ENCODE data around the gene PNPLA7. TPM values are rescaled to one million over a fixed set of nuclear protein-coding genes. Genes with fewer than 3 reads are reported as not detected.

PNPLA7 gene
- total RNA-seq, 4 donors from 2014 or later, result 12.2 to 97.0 (median 33.3) TPM

DNA sequence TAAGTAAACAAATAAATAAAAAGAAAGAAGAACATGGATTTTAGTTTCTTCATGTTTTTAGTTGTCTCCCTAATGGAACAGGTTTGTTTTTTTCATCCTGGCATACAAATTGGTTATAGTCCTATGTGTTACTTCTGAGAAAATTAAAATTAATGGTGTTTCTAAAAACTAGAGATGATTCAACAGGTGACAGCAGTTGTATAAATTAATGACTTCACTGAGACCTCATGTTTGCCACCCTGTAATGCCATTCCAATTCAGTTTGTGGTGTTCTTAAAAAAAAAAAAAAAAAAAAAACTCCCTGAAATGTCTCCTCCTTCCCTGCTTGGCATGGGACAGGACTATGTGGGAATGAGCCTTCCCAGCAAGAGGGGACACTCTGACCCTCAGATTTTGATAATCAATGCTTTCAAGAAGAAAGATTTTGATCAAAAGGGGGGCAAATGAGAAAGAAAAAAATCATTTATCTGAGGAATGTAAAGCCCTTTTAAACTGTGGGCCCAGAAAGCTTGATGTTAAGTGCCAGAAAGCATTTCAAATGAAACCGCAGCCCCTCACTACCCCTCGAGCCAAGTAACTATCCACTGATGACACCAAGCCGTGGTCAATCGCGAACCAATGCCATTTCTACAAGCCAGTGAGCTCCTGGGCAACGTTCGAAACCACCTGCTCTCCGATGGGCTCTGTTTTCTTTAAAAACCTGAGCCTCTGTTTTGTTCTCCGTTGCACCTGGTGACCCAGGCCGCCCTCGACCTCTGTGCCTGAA is 128.2 kb downstream of the PNPLA7 start:
- no peak for TF ChIP-seq POLR2AphosphoS5 (IDR thresholded peaks at IDR 0.05)
- TF ChIP-seq, protein P1, sequence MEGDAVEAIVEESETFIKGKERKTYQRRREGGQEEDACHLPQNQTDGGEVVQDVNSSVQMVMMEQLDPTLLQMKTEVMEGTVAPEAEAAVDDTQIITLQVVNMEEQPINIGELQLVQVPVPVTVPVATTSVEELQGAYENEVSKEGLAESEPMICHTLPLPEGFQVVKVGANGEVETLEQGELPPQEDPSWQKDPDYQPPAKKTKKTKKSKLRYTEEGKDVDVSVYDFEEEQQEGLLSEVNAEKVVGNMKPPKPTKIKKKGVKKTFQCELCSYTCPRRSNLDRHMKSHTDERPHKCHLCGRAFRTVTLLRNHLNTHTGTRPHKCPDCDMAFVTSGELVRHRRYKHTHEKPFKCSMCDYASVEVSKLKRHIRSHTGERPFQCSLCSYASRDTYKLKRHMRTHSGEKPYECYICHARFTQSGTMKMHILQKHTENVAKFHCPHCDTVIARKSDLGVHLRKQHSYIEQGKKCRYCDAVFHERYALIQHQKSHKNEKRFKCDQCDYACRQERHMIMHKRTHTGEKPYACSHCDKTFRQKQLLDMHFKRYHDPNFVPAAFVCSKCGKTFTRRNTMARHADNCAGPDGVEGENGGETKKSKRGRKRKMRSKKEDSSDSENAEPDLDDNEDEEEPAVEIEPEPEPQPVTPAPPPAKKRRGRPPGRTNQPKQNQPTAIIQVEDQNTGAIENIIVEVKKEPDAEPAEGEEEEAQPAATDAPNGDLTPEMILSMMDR (IDR thresholded peaks at IDR 0.05), result no peak
- TF ChIP-seq EP300 (IDR thresholded peaks at IDR 0.05), result no peak
- no peak for DNase-seq (ENCODE audit: low spot score in 2 of 2)
- Histone ChIP-seq H3K4me3 (peak overlapping the region; percentile 97), H3K9me3 (no peaks in the 10 kb centered on the region), H3K36me3 (no peaks in the 10 kb centered on the region), H3K27ac (peak overlapping the region; percentile 78), H3K27me3 (no peaks in the 10 kb centered on the region), H3K4me1 (peaks cover 40% of the 10 kb centered on the region)
- 5% methylated on average over 11 of the region's 11 CpGs for WGBS

DNA sequence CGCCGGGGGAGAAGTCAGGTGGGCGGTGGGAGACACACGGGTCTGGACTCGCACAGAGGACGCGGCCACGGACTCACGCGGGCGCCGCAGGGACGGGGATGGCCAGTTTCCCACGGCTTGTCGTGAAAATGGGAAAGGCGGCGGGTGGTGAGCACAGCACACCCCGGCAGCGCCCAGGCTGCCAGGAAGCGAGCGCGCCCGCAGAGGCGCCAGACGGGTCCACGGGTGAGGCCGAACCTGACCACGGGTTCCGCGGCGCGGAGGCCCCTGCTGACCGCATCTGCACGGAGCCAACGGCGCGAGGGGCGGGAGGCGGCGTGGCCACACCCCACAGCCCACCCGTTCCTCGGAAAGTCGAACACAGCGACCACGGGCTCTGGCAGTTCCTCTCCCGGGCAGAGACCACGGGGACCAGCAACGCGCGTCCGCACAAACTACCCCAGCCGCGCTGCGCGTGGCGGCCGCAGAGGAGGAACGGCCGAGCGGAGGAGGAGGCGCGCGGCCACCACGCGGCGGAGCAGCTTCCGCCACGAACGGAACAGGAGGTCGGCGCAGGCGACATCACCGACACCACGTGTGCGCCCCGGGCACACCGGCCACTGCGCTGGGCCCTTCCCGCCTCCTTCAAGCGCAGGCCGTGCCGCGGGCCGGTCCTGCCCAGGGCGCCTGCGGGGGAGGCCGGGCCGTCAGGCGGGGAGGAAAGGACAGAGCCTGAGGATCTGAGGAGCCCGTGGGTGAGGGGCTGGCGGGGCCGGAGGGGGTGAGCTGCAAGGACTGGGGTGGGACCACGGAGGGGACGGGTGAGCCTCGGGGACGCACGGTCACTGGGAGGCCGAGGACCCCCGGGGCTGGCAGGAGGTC is 132.8 kb downstream of the PNPLA7 start:
- H3K27ac ChIP-seq, result no peak overlapping the region
- 56% methylated on average over 83 of the region's 99 CpGs for WGBS
- H3K4me3 ChIP-seq, result peak overlapping the region; percentile 39

DNA sequence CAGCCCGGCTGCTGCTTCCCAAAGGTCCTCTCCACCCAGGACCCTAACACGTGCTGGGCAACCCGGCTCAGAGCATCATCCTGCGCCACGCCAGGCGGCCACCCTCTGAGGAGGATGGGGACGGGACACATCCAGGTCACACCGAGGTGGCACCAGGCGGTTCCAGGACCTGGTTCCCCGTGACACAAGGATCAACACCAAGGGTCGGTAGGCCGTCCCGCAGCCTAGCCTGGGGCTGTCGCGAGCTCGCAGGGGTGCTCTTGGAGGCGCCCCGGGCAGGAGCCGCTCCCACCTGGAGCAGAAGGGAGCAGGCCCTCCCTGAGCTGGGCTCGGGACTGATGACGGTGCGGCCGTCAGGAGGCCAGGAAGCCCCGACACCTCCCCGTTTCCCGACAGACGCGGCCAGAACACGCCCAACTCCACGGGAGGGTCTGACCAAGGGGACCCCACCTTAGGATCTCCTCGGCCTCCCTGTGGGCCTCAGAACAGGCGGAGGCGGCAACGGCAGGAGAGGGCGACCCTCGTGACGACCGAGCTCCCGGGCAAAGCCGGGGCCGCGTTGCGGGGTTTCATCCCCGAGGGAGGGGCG is 133.5 kb downstream of the PNPLA7 start:
- 69% methylated on average over 12 of the region's 45 CpGs for WGBS
- no peak for DNase-seq (ENCODE audit: low spot score in 2 of 2)
- no peak overlapping the region for H3K27ac ChIP-seq
- H3K4me1 ChIP-seq, result peaks cover 16% of the 10 kb centered on the region
- H3K9me3 ChIP-seq, result no peaks in the 10 kb centered on the region
- H3K36me3 ChIP-seq, result no peaks in the 10 kb centered on the region
- no peaks in the 10 kb centered on the region for H3K27me3 ChIP-seq
- peak overlapping the region; percentile 39 for H3K4me3 ChIP-seq
- no peak for TF ChIP-seq EP300 (IDR thresholded peaks at IDR 0.05)
- TF ChIP-seq, protein P1 (IDR thresholded peaks at IDR 0.05), result no peak
- no peak for TF ChIP-seq POLR2AphosphoS5 (IDR thresholded peaks at IDR 0.05)
- no peak for TF ChIP-seq POLR2A (IDR thresholded peaks at IDR 0.05)

More for the DNA sequence above, 132.8 kb downstream of the PNPLA7 start:
- Histone ChIP-seq H3K4me1 (peaks cover 16% of the 10 kb centered on the region), H3K27me3 (no peaks in the 10 kb centered on the region), H3K9me3 (no peaks in the 10 kb centered on the region), H3K36me3 (no peaks in the 10 kb centered on the region)
- TF ChIP-seq, protein P1 (IDR thresholded peaks at IDR 0.05), result no peak
- TF ChIP-seq POLR2A (IDR thresholded peaks at IDR 0.05) (no peak), POLR2AphosphoS5 (IDR thresholded peaks at IDR 0.05) (no peak), EP300 (IDR thresholded peaks at IDR 0.05) (no peak)
- no peak for DNase-seq (ENCODE audit: low spot score in 2 of 2)

DNA sequence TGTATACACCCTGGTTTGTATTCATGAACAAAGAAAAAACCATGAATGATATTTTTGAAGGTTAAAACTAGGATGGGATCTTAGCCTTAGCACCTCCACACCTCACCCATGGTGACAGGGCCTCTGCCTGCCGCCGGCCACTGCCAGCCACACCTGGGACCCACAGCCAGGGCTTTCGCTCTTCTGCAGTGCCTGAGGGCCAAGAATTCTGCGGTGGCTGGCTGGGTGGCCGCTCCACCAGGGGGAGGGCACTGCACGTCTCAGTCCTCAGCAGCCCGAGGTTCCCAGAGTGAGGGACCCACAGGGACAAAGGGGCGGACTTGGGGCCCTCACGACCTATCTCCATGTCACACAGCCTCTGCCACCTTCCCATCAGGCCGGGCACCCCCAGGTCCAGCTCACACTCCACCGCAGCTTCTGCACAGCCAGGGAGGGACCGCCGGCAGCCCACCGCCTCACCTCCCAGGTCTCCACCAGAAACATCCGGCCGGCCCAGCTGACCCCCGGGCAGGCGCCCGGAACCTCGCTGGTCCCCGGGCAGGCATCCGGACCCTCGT is 134.1 kb downstream of the PNPLA7 start:
- H3K9me3 ChIP-seq, result no peaks in the 10 kb centered on the region
- H3K4me1 ChIP-seq, result peaks cover 16% of the 10 kb centered on the region
- TF ChIP-seq POLR2AphosphoS5 (IDR thresholded peaks at IDR 0.05) (no peak), POLR2A (IDR thresholded peaks at IDR 0.05) (no peak), EP300 (IDR thresholded peaks at IDR 0.05) (no peak)
- TF ChIP-seq, protein P1 (IDR thresholded peaks at IDR 0.05), result no peak
- no peak overlapping the region for H3K4me3 ChIP-seq
- WGBS, result 64% methylated on average over 2 of the region's 23 CpGs
- H3K36me3 ChIP-seq, result no peaks in the 10 kb centered on the region
- DNase-seq (ENCODE audit: low spot score in 2 of 2), result no peak
- no peaks in the 10 kb centered on the region for H3K27me3 ChIP-seq
- no peak overlapping the region for H3K27ac ChIP-seq

Data from suprapubic skin (tissue), 4 donors.